ENCODE measurements around the gene LPP. TPM values are rescaled to one million over a fixed set of nuclear protein-coding genes. Genes with fewer than 3 reads are reported as not detected.
"Not testable (repeated sequence)": the region's sequence is repeated elsewhere in the genome, so short reads cannot be mapped to it uniquely, and the experiment has no call there.

Gene LPP
- total RNA-seq, 1 experiment from 2014 or later = 0.04 TPM

DNA sequence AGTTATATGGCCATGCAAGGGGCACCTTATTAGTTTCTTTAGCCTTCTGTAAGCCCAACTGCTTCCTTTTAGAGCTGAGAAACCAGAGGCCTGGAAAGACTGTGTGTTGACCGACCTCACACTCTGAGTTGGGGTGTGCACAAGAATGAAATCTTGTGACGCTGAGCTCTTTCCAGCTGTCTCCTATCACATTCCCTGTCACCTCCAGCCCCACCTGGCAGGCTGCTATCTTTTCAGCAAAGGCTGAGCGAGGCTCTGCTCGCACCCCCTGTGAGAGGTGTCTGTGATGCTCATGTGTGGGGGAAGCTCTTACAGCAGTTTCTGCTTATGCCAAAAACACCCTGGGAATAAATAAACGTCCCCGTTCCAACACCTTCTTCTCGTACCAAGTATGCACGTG, 27.0 kb upstream of the LPP start:
- Histone ChIP-seq H3K27me3 (no peaks in the 10 kb centered on the region), H3K27ac (no peak overlapping the region), H3K4me1 (no peaks in the 10 kb centered on the region), H3K9me3 (replicated peaks) (no peaks in the 10 kb centered on the region), H3K36me3 (no peaks in the 10 kb centered on the region), H3K4me3 (no peak overlapping the region)
- no peak for DNase-seq

DNA sequence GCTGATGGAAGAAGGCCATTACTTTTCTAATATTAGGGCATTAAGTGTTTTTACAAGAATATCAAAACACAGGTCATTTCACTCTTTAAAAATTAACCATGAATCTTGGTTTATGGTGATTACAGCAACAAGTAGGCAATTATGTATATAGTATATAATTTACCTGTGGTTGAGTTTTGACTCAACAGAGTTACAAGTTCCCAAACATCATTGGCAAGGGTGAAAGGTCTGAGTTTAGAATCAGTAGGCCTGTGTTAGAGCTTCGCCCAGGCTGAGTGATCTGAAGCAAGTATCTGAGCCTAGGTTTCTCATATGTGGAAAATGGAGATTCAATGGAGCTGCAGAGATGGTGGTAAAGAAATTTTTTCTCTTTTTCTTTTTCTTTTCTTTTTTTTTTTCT, 25.1 kb upstream of the LPP start:
- Histone ChIP-seq H3K36me3 (no peaks in the 10 kb centered on the region), H3K4me1 (no peaks in the 10 kb centered on the region), H3K9me3 (replicated peaks) (no peaks in the 10 kb centered on the region), H3K27ac (no peak overlapping the region), H3K4me3 (no peak overlapping the region), H3K27me3 (no peaks in the 10 kb centered on the region)
- no peak for DNase-seq

DNA sequence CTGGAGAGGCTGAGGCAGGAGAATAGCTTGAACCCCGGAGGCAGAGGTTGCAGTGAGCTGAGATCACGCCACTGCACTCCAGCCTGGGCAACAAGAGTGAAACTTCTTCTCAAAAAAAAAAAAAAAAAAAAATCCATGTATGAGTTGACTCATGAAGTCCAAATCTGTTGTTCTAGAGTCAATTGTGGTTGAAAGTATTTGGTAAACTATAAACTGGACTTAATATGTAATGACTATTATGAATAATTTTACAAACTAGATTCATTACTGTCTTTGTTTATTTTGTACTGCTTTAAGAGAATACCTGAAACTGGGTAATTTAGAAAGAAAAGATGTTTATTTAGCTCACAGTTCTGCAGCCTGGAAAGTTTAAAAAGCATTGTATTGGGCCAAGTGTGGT, 22.9 kb upstream of the LPP start:
- not testable (repeated sequence) for H3K27me3 ChIP-seq; H3K36me3 ChIP-seq; H3K4me3 ChIP-seq; H3K4me1 ChIP-seq; H3K27ac ChIP-seq; DNase-seq; H3K9me3 ChIP-seq (replicated peaks)

DNA sequence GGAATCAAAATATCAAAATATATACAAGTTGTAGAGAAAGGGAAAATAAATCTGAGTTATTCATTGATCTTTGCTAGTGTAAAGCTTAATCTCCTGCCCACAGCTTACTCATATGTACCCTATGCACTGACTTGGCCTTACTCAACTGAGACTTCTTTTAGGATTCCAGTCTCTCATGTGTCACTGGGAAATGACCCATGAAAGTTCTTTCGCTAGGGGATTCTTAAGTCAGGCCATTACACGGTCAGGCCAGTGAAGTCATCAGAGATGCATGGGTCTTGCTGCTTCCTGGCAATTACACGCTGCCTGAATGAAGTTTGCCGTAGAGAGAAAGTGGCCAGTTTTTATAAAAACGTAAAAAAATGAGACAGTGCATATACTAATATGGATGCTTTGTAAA, 20.7 kb upstream of the LPP start:
- Histone ChIP-seq H3K36me3 (no peaks in the 10 kb centered on the region), H3K9me3 (replicated peaks) (no peaks in the 10 kb centered on the region), H3K27ac (no peak overlapping the region), H3K4me1 (no peaks in the 10 kb centered on the region), H3K27me3 (no peaks in the 10 kb centered on the region), H3K4me3 (no peak overlapping the region)
- DNase-seq = no peak

DNA sequence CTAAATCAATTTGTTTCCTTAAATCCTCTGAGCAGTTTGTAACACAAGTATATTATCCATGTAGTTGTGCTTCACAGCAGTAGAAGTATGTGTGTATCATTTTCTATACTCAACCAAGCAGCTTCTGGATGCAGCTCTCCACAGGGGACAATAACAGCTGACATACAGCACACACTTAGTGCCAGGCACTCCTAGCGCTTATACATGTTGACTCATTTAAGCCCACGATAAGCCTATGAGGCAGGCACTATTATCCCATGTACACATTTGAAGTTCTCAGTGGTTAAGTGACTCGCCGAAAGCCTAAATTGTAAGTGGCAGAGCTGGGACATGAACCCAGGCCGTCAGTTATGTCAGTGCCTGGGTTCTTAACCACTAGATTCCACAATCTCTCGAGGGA, 20.3 kb upstream of the LPP start:
- no peak for DNase-seq
- Histone ChIP-seq H3K4me1 (no peaks in the 10 kb centered on the region), H3K27me3 (no peaks in the 10 kb centered on the region), H3K27ac (no peak overlapping the region), H3K9me3 (replicated peaks) (no peaks in the 10 kb centered on the region), H3K36me3 (no peaks in the 10 kb centered on the region), H3K4me3 (no peak overlapping the region)

DNA sequence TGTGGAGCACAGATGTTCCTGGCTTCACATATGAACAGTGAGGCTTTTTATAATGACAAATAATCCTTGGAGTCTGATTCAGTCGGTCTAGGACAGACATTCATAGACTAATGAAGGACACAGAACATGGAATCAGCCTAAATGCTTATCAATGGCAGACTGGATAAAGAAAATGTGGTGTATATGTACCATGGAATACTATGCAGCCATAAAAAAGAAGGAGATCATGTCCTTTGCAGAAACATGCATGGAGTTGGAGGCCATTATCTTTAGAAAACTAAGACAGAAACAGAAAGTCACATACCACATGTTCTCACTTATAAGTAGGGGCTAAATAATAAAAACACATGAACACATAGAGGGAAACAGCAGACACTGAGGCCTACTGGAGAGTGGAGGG, 19.9 kb upstream of the LPP start:
- Histone ChIP-seq H3K27ac (no peak overlapping the region), H3K9me3 (replicated peaks) (no peaks in the 10 kb centered on the region), H3K27me3 (no peaks in the 10 kb centered on the region), H3K4me3 (no peak overlapping the region), H3K4me1 (no peaks in the 10 kb centered on the region), H3K36me3 (no peaks in the 10 kb centered on the region)
- no peak for DNase-seq

DNA sequence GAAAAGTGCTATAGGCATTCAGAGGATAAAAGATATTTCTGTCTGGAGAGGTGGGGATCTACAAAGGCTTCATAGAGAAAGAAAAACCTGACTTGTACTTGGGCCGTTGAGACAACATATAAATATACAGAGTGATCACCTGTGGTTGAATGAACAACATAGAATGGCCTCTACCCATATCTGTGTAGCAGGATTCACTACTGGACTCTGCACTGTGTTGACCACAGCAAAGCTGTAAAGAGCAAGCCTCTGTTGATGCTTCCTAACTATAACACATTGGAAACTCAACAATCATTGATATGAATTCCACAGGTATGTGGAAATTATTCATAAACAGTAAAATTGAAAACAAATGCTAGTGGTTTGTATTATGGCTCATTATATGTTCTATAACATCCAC, 19.1 kb upstream of the LPP start:
- no peak overlapping the region for H3K4me3 ChIP-seq
- no peaks in the 10 kb centered on the region for H3K27me3 ChIP-seq
- DNase-seq = no peak
- no peaks in the 10 kb centered on the region for H3K4me1 ChIP-seq
- H3K36me3 ChIP-seq = no peaks in the 10 kb centered on the region
- H3K9me3 ChIP-seq (replicated peaks) = no peaks in the 10 kb centered on the region
- no peak overlapping the region for H3K27ac ChIP-seq

DNA sequence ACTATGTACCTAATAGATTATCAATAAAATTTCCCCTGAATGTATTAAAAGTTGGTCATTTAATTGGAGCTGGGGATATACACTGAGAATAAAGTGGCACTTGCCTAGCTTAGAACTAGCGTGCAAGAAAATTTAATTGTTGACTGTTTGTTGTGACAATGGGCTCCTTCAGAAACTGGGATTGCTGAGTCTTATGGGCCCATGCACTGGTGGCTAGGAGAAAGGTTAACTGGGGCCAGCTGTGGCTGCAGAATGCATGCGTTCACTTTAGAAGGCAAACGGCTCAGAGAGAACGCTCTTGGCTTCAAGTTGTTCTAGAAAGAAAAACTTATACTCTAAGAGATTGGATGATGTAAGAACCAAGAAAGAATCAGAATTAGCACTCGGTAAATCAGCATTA, 18.7 kb upstream of the LPP start:
- H3K27ac ChIP-seq = no peak overlapping the region
- H3K4me3 ChIP-seq = no peak overlapping the region
- no peaks in the 10 kb centered on the region for H3K4me1 ChIP-seq
- no peaks in the 10 kb centered on the region for H3K27me3 ChIP-seq
- no peak for DNase-seq
- no peaks in the 10 kb centered on the region for H3K36me3 ChIP-seq
- no peaks in the 10 kb centered on the region for H3K9me3 ChIP-seq (replicated peaks)

DNA sequence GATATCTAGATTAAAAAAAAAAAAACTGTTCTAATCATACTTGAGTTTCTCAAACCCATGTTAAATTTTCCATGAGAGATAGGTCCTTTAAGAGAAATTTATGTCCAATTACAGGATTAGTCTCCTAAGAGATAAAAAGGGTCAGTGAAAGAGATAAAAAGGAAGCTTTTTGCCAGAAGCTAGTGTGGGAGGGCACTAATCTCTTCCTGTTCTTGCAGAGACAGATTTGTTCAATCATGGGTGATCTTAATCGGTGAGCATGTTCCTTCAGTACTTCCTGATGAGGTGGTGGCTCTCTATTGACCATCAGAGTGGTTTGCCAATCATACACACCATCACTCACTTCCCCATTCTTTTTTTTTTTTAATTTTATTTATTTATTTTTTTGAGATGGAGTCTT, 16.9 kb upstream of the LPP start:
- Histone ChIP-seq H3K9me3 (replicated peaks) (no peaks in the 10 kb centered on the region), H3K27me3 (no peaks in the 10 kb centered on the region), H3K4me3 (no peak overlapping the region), H3K36me3 (no peaks in the 10 kb centered on the region), H3K27ac (no peak overlapping the region), H3K4me1 (no peaks in the 10 kb centered on the region)
- DNase-seq = no peak

DNA sequence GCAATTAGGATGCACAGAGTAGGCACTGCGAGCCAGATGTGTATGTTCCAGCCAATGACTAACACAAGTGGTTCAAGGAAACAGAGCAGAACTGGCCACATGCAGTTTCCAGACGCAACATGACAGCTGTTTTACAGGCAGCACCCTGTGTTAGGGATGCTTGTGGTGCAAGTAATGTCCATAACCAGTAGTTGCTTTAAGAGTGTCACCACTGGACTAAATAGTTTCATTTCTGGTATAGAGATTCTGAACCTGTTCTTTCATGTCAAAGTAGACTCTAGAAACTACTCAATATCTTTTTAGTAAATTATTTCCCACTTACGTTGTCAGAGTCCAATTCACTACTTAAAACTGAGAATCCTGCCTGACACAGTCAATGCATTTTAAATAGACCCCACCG, 14.5 kb upstream of the LPP start:
- Histone ChIP-seq H3K27ac (no peak overlapping the region), H3K27me3 (no peaks in the 10 kb centered on the region), H3K9me3 (replicated peaks) (no peaks in the 10 kb centered on the region), H3K4me3 (no peak overlapping the region), H3K36me3 (no peaks in the 10 kb centered on the region), H3K4me1 (no peaks in the 10 kb centered on the region)
- DNase-seq = peak in 1 of 2 experiments; percentile 1

DNA sequence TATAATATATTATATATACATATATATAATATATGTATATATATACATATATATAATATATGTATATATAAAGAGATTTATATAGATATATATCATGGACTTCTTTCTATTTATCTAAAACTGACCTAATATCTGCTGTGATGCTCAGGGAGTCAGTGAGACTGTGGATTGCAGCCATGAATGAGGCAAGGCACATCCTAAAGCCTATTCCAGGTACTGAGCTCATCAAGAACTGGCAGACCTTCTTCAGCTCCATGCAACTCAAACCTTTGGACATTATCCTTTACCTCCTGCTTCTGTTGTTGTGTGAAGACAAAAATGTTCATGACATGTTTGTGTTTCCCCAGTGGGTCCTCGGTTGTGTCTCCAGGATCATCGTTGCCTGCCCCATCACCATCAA, 7.7 kb upstream of the LPP start:
- Histone ChIP-seq H3K27ac (no peak overlapping the region), H3K4me3 (no peak overlapping the region), H3K36me3 (no peaks in the 10 kb centered on the region), H3K4me1 (no peaks in the 10 kb centered on the region), H3K9me3 (replicated peaks) (no peaks in the 10 kb centered on the region), H3K27me3 (no peaks in the 10 kb centered on the region)
- DNase-seq = no peak

DNA sequence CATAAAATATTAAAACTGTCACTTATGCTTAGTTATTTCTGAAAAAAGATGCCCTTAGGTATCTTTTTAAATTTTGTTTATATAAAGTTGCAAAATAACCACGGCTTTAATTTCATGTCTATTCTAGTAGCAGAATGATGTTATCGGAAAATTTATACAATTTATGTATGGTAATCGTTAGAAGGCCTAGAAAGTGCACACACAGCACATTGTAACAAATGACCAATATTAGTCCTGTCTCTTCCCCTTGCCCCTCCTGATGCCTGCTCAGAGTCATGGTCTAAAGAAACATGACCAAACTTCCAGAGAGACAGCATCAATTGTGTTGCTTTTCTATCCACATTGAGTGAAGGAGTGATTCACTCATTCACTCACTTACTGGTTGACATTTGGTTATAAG, 6.2 kb upstream of the LPP start:
- no peaks in the 10 kb centered on the region for H3K9me3 ChIP-seq (replicated peaks)
- no peaks in the 10 kb centered on the region for H3K4me1 ChIP-seq
- H3K36me3 ChIP-seq = no peaks in the 10 kb centered on the region
- no peak for DNase-seq
- no peak overlapping the region for H3K27ac ChIP-seq
- no peak overlapping the region for H3K4me3 ChIP-seq
- H3K27me3 ChIP-seq = no peaks in the 10 kb centered on the region

DNA sequence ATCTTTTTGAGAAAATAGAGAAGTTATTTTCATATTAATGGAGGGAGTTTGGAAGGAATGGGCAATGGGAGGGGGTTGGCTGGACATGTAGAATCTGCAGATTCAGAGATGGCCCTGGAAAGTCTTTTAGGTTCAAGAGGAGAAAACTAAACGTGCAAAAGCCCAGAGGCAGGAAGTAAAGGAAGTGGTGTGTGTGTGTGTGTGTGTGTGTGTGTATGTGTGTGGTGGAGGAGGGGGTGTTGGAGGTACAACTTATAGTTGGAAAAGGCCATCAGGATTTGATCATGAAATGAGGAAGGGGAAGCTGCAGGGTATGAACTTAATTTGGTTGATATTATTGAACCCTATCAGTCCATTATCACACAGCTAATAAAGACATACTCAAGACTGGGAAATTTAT, 5.6 kb upstream of the LPP start:
- Histone ChIP-seq H3K27ac (no peak overlapping the region), H3K36me3 (no peaks in the 10 kb centered on the region), H3K9me3 (replicated peaks) (no peaks in the 10 kb centered on the region), H3K4me3 (no peak overlapping the region), H3K27me3 (no peaks in the 10 kb centered on the region), H3K4me1 (no peaks in the 10 kb centered on the region)
- no peak for DNase-seq

DNA sequence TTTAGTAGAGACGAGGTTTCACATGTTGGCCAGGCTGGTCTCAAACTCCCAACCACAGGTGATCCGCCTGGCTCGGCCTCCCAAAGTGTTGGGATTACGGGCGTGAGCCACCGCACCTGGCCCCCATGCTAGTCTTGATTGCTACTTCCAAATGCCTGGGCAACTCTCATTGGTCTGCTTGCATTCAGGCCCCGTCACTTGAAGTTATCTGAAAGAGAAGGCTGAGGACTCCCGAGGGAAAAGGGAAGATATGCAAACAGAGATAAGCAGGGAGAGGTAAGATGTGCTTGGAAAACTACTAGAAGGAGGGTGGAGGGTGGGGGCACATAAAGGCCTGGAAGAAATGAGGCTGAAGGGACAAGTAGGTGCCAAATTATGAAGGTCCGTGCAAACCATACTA, 4.4 kb upstream of the LPP start:
- Histone ChIP-seq H3K9me3 (replicated peaks) (no peaks in the 10 kb centered on the region), H3K36me3 (no peaks in the 10 kb centered on the region), H3K27ac (no peak overlapping the region), H3K27me3 (no peaks in the 10 kb centered on the region), H3K4me1 (no peaks in the 10 kb centered on the region), H3K4me3 (no peak overlapping the region)
- DNase-seq = no peak

DNA sequence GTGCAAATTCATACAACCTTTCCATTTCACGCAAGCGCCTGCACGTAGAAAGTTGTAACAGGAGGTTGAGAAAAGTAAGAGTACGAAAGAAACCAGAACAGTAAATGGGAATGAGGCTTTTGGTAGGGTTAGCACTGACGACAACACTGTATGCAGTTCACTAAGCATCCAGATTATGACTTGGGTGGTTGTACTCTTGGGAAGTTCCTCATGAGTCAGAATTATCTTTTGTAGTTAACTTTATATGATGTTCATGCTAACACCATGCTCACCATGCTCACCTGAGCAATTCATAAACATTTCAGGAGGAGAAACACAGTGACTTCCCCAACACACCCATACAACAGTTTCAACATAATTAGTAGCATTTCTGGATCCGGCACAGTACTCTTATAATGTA, 3.0 kb upstream of the LPP start:
- Histone ChIP-seq H3K4me3 (no peak overlapping the region), H3K36me3 (no peaks in the 10 kb centered on the region), H3K27ac (no peak overlapping the region), H3K9me3 (replicated peaks) (no peaks in the 10 kb centered on the region), H3K27me3 (no peaks in the 10 kb centered on the region), H3K4me1 (no peaks in the 10 kb centered on the region)
- no peak for DNase-seq

DNA sequence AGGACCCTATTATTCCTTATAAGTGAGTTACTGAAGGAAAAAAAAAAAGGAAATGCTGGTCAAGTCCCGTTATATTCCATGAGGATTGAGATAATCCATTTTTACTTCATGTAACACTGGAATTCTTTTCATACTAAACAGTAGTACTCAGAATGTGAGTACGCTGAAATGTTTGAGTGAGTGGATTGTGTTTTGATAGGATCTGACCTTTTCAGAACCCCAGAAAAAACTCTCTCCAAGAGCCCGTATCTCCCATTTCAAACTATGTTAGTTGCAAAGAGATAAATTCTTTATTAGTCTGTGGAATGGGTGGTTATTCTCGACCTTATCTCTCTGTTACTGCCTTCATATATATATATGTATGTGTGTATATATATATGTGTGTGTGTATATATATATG, 2.5 kb upstream of the LPP start:
- Histone ChIP-seq H3K27me3 (no peaks in the 10 kb centered on the region), H3K27ac (no peak overlapping the region), H3K4me3 (no peak overlapping the region), H3K4me1 (no peaks in the 10 kb centered on the region), H3K36me3 (no peaks in the 10 kb centered on the region), H3K9me3 (replicated peaks) (no peaks in the 10 kb centered on the region)
- DNase-seq = no peak

All from SJCRH30 (cell line).